Cardiac fibroblast (primary cell): ENCODE data around the gene SYTL2.
"Not testable (repeated sequence)": the region's sequence is repeated elsewhere in the genome, so short reads cannot be mapped to it uniquely, and the experiment has no call there.

Experiments used
- DNase-seq, 2 donors: peaks; one replicate each; pipeline versions ENCODE4 v3.0.0 to v3.0.0-alpha.2; 2010; ENCODE audit warnings: low read depth in 2 of 2
- H3K4me3 ChIP-seq, 2 donors: replicated peaks in 1 of 2; 1 replicate in 1 of 2; 2 replicates in 1 of 2; pipeline ENCODE4 v1.5.1; 2011; ENCODE audit warnings: low read depth in 2 of 2, low read length in 2 of 2, mild to moderate bottlenecking in 2 of 2, moderate library complexity in 1 of 2
- CTCF ChIP-seq: IDR thresholded peaks from one replicate; pipeline ENCODE4 v1.5.1; 2011; ENCODE audit warnings: low read depth, mild to moderate bottlenecking, low read length, inconsistent platforms

SYTL2 gene

GRCh38 chr11:85848556-85848955 lies 37.6 kb upstream of the SYTL2 start:
- no peak overlapping the region for H3K4me3 ChIP-seq
- no peak for DNase-seq
- no peak for TF ChIP-seq CTCF

GRCh38 chr11:85848006-85848405 lies 37.1 kb upstream of the SYTL2 start:
- TF ChIP-seq CTCF, result no peak
- DNase-seq, result peak in 1 of 2 donors; percentile 3
- H3K4me3 ChIP-seq, result no peak overlapping the region

DNA sequence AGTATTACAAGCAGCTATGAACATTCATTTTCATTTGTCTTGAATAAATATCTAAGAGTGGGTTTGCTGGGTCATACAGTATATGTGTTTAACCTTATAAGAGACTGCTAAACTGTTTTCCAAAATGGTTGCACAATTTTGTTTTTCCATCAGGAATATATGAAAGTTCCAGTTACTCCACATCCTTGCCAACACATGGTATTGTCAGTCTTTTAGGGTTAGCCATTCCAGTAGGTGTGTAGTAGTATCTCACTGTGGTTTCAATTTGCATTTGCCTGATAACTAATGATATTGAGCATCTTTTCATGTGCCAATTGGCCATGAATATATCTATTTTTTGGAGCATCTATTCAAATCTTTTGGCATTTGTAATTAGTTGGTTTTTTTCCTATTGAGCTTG lies 36.5 kb upstream of the SYTL2 start:
- no peak for TF ChIP-seq CTCF
- DNase-seq, result no peak

DNA sequence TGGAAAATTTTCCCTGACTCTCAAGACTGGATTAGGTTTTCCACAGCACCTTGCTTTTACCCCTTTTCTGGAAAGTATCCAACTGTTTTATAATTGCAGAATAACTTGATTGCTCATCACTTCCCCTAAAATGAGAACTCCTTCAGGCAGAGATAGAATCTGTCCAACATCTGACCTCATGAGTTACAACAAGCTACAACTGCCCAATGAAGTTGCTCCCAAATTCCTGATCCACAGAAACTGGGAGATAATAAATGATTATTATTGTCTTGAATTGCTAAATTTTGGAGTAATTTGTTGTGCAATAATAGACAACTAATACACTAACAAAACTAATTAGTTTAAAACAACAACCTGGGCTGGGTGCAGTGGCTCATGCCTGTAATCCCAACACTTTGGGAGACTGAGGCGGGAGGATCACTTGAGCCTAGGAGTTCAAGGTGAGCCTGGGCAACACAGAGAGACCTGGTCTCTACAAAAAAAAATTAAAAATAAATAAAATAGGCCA lies 34.2 kb upstream of the SYTL2 start:
- no peak overlapping the region for H3K4me3 ChIP-seq
- DNase-seq, result peak in 1 of 2 donors; percentile 43
- no peak for TF ChIP-seq CTCF

More for the DNA sequence above, 36.5 kb upstream of the SYTL2 start:
- H3K4me3 ChIP-seq, result no peak overlapping the region

- no peak overlapping the region for H3K4me3 ChIP-seq
- TF ChIP-seq CTCF, result no peak
- peak in 1 of 2 donors; percentile 65 for DNase-seq
These were observed 33.6 kb upstream of the SYTL2 start for GRCh38 chr11:85844439-85845123.

DNA sequence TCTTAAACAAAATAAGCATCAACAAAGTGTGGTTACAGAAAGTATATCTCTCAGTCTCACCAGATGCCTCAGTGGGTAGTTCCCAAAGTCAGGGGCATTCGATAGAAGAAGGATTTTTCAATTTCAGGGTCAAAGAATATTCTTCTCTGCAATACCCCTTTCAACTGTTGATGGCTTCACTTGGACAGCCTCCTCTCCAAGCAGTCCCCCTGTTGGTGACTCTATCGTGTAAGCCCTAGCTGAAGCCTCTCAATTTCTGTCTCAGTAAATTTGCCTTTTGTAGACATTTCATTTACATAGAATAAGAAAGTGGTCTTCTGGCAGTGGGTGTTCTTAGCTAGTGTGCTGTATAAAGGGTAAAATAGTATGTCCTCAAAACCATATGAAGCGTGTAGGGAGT lies 33.0 kb upstream of the SYTL2 start:
- H3K4me3 ChIP-seq, result no peak overlapping the region
- no peak for DNase-seq
- TF ChIP-seq CTCF, result peak; percentile 1

DNA sequence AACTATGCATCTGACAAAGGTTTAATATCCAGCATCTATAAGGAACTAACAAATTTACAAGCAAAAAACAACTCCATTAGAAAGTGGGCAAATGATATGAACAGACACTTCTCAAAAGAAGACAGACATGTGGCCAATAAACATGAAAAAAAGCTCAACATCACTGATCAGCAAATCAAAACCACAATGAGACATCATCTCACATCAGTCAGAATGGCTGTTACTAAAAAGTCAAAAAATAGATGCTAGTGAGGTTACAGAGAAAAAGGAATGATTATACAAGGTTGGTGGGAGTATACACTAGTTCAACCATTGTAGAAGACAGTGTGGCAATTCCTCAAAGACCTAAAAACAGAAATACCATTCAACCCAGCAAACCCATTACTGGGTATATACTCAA lies 30.0 kb upstream of the SYTL2 start:
- not testable (repeated sequence) for DNase-seq

More for the DNA sequence above, 30.0 kb upstream of the SYTL2 start:
- not testable (repeated sequence) for H3K4me3 ChIP-seq
